ENCODE measurements around the gene MBTD1. TPM values are rescaled to one million over a fixed set of nuclear protein-coding genes. Genes with fewer than 3 reads are reported as not detected.

Gene MBTD1
- total and polyA plus RNA-seq, 9 of the 15 experiments (the other 6 are each of a cell fraction or from before 2014, with no cell fraction given): 2.1 to 26.3 (median 13.3) TPM

DNA sequence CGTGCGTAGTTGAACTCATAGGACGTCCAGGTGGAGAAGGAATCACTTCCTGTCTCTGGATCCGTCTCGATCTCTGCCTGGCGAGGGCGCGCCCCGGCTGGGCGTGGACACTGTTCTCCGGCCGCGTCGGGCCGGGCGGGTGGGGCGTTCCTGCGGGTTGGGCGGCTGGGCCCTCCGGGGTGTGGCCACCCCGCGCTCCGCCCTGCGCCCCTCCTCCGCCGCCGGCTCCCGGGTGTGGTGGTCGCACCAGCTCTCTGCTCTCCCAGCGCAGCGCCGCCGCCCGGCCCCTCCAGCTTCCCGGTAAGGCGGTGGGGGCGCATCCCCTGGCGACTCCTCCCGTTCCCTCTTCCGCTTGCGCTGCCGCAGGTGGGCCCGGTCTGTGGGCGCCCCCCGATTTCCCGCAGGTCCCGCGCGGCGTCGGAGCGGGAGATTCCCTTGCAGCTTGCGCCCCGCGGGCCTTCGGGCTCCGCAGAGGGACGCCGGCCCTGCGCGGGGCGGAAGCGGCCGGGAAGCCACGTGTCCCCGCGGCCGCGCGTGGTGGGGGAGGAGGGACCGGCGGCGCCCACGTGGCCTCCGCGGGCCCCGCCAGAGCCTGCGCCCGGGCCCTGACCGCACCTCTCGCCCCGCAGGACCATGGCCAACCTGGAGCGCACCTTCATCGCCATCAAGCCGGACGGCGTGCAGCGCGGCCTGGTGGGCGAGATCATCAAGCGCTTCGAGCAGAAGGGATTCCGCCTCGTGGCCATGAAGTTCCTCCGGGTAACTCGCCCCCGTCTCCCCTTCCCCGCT, 93.5 kb downstream of the MBTD1 start, which contains the start of gene NME2 (continued):
- TF ChIP-seq, protein P1, sequence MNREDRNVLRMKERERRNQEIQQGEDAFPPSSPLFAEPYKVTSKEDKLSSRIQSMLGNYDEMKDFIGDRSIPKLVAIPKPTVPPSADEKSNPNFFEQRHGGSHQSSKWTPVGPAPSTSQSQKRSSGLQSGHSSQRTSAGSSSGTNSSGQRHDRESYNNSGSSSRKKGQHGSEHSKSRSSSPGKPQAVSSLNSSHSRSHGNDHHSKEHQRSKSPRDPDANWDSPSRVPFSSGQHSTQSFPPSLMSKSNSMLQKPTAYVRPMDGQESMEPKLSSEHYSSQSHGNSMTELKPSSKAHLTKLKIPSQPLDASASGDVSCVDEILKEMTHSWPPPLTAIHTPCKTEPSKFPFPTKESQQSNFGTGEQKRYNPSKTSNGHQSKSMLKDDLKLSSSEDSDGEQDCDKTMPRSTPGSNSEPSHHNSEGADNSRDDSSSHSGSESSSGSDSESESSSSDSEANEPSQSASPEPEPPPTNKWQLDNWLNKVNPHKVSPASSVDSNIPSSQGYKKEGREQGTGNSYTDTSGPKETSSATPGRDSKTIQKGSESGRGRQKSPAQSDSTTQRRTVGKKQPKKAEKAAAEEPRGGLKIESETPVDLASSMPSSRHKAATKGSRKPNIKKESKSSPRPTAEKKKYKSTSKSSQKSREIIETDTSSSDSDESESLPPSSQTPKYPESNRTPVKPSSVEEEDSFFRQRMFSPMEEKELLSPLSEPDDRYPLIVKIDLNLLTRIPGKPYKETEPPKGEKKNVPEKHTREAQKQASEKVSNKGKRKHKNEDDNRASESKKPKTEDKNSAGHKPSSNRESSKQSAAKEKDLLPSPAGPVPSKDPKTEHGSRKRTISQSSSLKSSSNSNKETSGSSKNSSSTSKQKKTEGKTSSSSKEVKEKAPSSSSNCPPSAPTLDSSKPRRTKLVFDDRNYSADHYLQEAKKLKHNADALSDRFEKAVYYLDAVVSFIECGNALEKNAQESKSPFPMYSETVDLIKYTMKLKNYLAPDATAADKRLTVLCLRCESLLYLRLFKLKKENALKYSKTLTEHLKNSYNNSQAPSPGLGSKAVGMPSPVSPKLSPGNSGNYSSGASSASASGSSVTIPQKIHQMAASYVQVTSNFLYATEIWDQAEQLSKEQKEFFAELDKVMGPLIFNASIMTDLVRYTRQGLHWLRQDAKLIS (CRISPR knock-in tag; IDR thresholded peaks at IDR 0.05): peak; percentile 67; the same call in 1 of the 2 replicates
- TF ChIP-seq HDAC8 (tag; IDR thresholded peaks at IDR 0.05) (0 out of 2 replicates have a peak, but pooled peaks have one; percentile 48), POLR2AphosphoS2 (IDR thresholded peaks at IDR 0.05; ENCODE audit: low read length) (no peak), RBM17 (IDR thresholded peaks at IDR 0.05; ENCODE audit: borderline replicate concordance, low read depth, low read length) (no peak), TAF1 (IDR thresholded peaks at IDR 0.05; ENCODE audit: control insufficient read depth, extremely low read depth, insufficient read depth, low read length, severe bottlenecking) (peak; percentile 61), EP400 (IDR thresholded peaks at IDR 0.05) (peak; percentile 93; the same call in 1 of the 2 replicates), L3MBTL2 (IDR thresholded peaks at IDR 0.05) (peak; percentile 93), MTA1 (IDR thresholded peaks at IDR 0.05; ENCODE audit: borderline replicate concordance) (no peak), DACH1 (IDR thresholded peaks at IDR 0.05; ENCODE audit: partially characterized antibody) (no peak), HNRNPUL1 (IDR thresholded peaks at IDR 0.05; ENCODE audit: low read length) (no peak)
- TF ChIP-seq, protein P2, sequence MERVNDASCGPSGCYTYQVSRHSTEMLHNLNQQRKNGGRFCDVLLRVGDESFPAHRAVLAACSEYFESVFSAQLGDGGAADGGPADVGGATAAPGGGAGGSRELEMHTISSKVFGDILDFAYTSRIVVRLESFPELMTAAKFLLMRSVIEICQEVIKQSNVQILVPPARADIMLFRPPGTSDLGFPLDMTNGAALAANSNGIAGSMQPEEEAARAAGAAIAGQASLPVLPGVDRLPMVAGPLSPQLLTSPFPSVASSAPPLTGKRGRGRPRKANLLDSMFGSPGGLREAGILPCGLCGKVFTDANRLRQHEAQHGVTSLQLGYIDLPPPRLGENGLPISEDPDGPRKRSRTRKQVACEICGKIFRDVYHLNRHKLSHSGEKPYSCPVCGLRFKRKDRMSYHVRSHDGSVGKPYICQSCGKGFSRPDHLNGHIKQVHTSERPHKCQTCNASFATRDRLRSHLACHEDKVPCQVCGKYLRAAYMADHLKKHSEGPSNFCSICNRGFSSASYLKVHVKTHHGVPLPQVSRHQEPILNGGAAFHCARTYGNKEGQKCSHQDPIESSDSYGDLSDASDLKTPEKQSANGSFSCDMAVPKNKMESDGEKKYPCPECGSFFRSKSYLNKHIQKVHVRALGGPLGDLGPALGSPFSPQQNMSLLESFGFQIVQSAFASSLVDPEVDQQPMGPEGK (CRISPR knock-in tag; IDR thresholded peaks at IDR 0.05; ENCODE audit: borderline replicate concordance): no peak
- TF ChIP-seq, protein P3, sequence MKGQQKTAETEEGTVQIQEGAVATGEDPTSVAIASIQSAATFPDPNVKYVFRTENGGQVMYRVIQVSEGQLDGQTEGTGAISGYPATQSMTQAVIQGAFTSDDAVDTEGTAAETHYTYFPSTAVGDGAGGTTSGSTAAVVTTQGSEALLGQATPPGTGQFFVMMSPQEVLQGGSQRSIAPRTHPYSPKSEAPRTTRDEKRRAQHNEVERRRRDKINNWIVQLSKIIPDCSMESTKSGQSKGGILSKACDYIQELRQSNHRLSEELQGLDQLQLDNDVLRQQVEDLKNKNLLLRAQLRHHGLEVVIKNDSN (CRISPR knock-in tag; IDR thresholded peaks at IDR 0.05): peak; percentile 75
- TF ChIP-seq, protein P4, sequence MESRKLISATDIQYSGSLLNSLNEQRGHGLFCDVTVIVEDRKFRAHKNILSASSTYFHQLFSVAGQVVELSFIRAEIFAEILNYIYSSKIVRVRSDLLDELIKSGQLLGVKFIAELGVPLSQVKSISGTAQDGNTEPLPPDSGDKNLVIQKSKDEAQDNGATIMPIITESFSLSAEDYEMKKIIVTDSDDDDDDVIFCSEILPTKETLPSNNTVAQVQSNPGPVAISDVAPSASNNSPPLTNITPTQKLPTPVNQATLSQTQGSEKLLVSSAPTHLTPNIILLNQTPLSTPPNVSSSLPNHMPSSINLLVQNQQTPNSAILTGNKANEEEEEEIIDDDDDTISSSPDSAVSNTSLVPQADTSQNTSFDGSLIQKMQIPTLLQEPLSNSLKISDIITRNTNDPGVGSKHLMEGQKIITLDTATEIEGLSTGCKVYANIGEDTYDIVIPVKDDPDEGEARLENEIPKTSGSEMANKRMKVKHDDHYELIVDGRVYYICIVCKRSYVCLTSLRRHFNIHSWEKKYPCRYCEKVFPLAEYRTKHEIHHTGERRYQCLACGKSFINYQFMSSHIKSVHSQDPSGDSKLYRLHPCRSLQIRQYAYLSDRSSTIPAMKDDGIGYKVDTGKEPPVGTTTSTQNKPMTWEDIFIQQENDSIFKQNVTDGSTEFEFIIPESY (CRISPR knock-in tag; IDR thresholded peaks at IDR 0.05): no peak; the same call in 1 of the 2 replicates
- TF ChIP-seq, protein P5, sequence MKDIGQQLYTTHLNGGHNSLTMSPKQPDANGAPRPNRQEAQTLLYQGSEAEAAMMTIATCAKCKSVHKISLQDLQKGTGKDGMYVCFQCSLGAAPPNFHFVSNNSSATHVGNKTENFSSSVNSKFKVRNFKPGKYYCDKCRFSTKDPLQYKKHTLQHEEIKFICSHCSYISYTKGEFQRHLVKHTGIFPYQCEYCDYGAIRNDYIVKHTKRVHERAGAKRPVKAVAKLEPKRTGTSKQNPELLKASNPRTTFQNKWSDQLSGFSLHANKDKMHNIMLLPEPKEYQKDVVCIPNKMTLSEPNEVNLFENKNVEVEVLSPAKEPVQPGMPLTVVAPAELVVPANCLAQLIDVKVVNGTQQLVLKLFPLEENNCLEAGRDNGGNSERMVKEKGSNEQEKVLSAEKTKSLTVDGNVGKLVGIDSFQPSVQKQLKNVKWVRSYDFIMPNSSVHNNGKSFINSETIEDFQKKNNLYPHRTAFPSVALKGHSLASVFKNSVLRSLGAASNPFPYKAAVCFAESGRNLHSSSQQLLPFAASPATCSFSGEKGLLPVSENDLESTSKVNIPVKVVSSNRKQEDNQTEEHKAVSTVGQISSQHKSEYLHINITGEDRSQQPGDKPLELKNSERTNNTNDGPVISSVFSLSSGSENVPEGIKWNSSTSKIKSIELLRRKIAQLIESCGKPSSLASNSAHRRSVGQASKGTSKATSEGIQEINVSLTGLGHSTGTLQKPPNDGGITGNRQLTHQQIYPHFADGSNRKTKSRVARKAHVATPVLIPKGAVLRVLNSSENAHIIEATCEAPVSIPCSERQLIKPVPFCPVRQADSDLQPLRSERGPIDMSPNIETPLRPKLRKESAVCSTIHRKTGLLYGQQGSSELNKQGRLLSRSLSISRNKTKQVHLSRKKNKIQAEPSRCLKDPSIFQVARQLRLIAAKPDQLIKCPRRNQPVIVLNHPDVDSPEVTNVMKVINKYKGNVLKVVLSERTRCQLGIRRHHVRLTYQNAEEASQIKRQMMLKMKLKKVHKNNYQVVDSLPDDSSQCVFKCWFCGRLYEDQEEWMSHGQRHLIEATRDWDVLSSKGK (CRISPR knock-in tag; IDR thresholded peaks at IDR 0.05): no peak
